Transverse colon (tissue), 4 donors: ENCODE data around the gene GDPD2. TPM values are rescaled to one million over a fixed set of nuclear protein-coding genes. Genes with fewer than 3 reads are reported as not detected.
A peak's percentile ranks its signal among the peaks of the same experiment; 100 is the strongest.

Experiments used
- DNase-seq: peaks from one replicate; pipeline ENCODE4 v3.0.0-alpha.2; 2019
- H3K27ac ChIP-seq, 4 donors: fragments of 200-600 bp; sonication (generic); 2 replicates each; pipeline ENCODE4 v1.5.1; 2016 to 2018; ENCODE audit warnings: inconsistent platforms in 4 of 4
- H3K27me3 ChIP-seq: fragments of 200-600 bp; sonication (generic); 2 replicates; pipeline ENCODE4 v1.5.1; 2017; ENCODE audit warnings: inconsistent platforms
- H3K36me3 ChIP-seq, 4 donors: fragments of 200-600 bp; sonication (generic); 2 replicates each; pipeline ENCODE4 v1.5.1; 2017 to 2019; ENCODE audit warnings: inconsistent platforms in 4 of 4
- H3K4me1 ChIP-seq, 4 donors: fragments of 200-600 bp; sonication (generic); 2 replicates each; pipeline ENCODE4 v1.5.1; 2017 to 2020; ENCODE audit warnings: inconsistent platforms in 4 of 4
- H3K4me3 ChIP-seq, 4 donors: fragments of 200-600 bp; sonication (generic); 1 replicate in 1 of 4; 2 replicates in 3 of 4; pipeline versions ENCODE4 v1.5.1 to v1.6.1; 2017 to 2019; ENCODE audit warnings: inconsistent platforms in 4 of 4
- H3K9me3 ChIP-seq, 2 donors: fragments of 200-600 bp; sonication (generic); 2 replicates each; pipeline ENCODE4 v1.5.1; 2017 to 2019; ENCODE audit warnings: inconsistent platforms in 2 of 2
- EP300 ChIP-seq: sonication (generic); formaldehyde crosslinking; IDR thresholded peaks from one replicate; pipeline ENCODE4 v1.6.1; 2017; ENCODE audit warnings: antibody characterized with exemption, low read depth
- POLR2A ChIP-seq: fragments of 450-650 bp; IDR thresholded peaks from one replicate; pipeline ENCODE4 v1.6.1; 2016; ENCODE audit warnings: antibody characterized with exemption, mild to moderate bottlenecking, moderate library complexity
- POLR2AphosphoS5 ChIP-seq, 3 donors: sonication (generic); formaldehyde crosslinking; IDR thresholded peaks; one replicate each; pipeline ENCODE4 v1.6.1; 2016; ENCODE audit warnings: antibody characterized with exemption in 3 of 3
- WGBS, 2 donors: methylation state at CpG; one replicate each; pipeline ENCODE4 v1.1.5; 2018; ENCODE audit warnings: low coverage in 1 of 2; 5-methylcytosine and 5-hydroxymethylcytosine counted together
- in situ Hi-C, 4 donors: fragments of 200-750 bp; cut with MboI; loops; one replicate each; pipeline versions ENCODE4 v1.15.0 to v1.15.1; 2017; ENCODE audit warnings: low sequenced_read_pairs in 3 of 4, low pct_ligation_motif_present in 1 of 4, low pct_unique_long_range_greater_than_20kb in 1 of 4
- intact Hi-C: fragments of 100-400 bp; cut with DNase I; formaldehyde crosslinking; loops from one replicate; pipeline ENCODE4 v1.15.1; 2023; ENCODE audit warnings: low total_unique reads
- total RNA-seq, 4 donors: library from RNA; depleted of rRNA; stranded (reverse); fragments of >200 nt; gene quantifications; one replicate each; pipeline ENCODE4 v1.1.0, GENCODE V29; 2016
- TF ChIP-seq, protein P1 (sequence below), 5 experiments: fragments of 200-600 bp in 3 of 5; fragments of 450-650 bp in 2 of 5; sonication (generic) in 3 of 5; IDR thresholded peaks; 1 replicate in 2 of 5; 2 replicates in 3 of 5; pipeline ENCODE4 v1.5.1; 2016 to 2017; ENCODE audit warnings: antibody characterized with exemption in 5 of 5, inconsistent platforms in 3 of 5, mild to moderate bottlenecking in 2 of 5, moderate library complexity in 1 of 5

Gene GDPD2
- total RNA-seq, 4 donors from 2014 or later: 1.6 to 68.1 (median 31.2) TPM

DNA sequence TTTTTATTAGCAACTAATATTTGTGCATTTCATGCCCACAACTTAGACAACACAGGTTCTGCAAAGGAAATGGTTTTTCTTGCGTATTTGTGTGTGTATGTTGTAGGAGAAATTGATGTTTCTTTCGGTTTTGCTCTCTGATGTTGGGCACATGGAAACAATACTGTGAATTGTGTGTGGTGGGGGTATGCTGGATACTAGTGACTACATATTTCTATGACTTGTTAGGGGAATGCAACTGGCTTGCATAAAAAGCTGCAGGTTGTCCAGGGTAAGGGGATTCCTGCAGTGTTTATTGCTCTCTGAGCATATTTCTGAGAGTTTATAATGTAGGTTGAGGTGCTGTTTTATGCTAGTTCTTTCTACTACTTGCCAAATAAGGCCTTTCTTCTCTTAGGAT, 33.1 kb downstream of the GDPD2 start:
- WGBS, 2 donors: 39% methylated on average over 2 of the region's 2 CpGs; no CpG with 5 or more reads in 1 of the 2 donors
- intact Hi-C loops: no loop called here
- in situ Hi-C loops: loop anchor here in 2 of 4 donors (10.0 kb wide), 1 partner anchor 99 kb away; no protein-coding TSS in a partner anchor

DNA sequence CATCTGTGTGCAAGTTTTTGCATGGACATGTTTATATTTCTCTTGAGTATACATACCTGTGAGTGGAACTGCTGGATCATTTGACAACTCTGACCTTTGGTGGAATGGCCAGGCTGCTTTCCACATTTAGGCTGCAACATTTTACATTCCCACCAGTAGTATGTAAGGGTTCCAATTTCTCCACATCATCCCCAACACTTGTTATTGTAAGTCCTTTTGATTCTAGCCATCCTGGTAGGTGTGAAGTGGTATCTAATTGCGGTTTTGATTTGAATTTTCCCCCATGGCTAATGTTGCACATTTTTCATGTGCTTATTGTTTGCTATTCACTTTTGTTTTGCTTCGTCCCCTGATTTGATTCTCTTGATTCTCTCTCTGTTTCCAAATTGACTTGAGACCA, 37.9 kb downstream of the GDPD2 start:
- no peak for DNase-seq
- Histone ChIP-seq H3K36me3 (no peaks in the 10 kb centered on the region), H3K9me3 (no peaks in the 10 kb centered on the region), H3K27me3 (no peaks in the 10 kb centered on the region), H3K4me1 (peaks cover 0 to 8% (median 0%) of the 10 kb centered on the region in 4 donors), H3K4me3 (no peak overlapping the region), H3K27ac (no peak overlapping the region)
- WGBS, 2 donors: 79% methylated on average over 2 of the region's 2 CpGs; no CpG with 5 or more reads in 1 of the 2 donors
- no peak for TF ChIP-seq POLR2A
- TF ChIP-seq EP300: no peak
- TF ChIP-seq, protein P1, sequence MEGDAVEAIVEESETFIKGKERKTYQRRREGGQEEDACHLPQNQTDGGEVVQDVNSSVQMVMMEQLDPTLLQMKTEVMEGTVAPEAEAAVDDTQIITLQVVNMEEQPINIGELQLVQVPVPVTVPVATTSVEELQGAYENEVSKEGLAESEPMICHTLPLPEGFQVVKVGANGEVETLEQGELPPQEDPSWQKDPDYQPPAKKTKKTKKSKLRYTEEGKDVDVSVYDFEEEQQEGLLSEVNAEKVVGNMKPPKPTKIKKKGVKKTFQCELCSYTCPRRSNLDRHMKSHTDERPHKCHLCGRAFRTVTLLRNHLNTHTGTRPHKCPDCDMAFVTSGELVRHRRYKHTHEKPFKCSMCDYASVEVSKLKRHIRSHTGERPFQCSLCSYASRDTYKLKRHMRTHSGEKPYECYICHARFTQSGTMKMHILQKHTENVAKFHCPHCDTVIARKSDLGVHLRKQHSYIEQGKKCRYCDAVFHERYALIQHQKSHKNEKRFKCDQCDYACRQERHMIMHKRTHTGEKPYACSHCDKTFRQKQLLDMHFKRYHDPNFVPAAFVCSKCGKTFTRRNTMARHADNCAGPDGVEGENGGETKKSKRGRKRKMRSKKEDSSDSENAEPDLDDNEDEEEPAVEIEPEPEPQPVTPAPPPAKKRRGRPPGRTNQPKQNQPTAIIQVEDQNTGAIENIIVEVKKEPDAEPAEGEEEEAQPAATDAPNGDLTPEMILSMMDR (IDR thresholded peaks at IDR 0.05): no peak
- no peak for TF ChIP-seq POLR2AphosphoS5 (IDR thresholded peaks at IDR 0.05)
- in situ Hi-C loops: no loop called here
- intact Hi-C loops: no loop called here

More for the DNA sequence above, 33.1 kb downstream of the GDPD2 start:
- H3K27ac ChIP-seq: peak overlapping the region; percentile 87 to 97 (median 94)
- no peak for DNase-seq
- peaks cover 0 to 28% (median 3%) of the 10 kb centered on the region in 4 donors for H3K4me1 ChIP-seq
- TF ChIP-seq, protein P1 (IDR thresholded peaks at IDR 0.05): no peak
- no peak for TF ChIP-seq EP300
- no peak for TF ChIP-seq POLR2A
- TF ChIP-seq POLR2AphosphoS5 (IDR thresholded peaks at IDR 0.05): no peak
- H3K36me3 ChIP-seq: no peaks in the 10 kb centered on the region
- H3K9me3 ChIP-seq: no peaks in the 10 kb centered on the region
- no peaks in the 10 kb centered on the region for H3K27me3 ChIP-seq
- peak overlapping the region in 3 of 4 donors; percentile 47 to 85 (median 68) for H3K4me3 ChIP-seq

DNA sequence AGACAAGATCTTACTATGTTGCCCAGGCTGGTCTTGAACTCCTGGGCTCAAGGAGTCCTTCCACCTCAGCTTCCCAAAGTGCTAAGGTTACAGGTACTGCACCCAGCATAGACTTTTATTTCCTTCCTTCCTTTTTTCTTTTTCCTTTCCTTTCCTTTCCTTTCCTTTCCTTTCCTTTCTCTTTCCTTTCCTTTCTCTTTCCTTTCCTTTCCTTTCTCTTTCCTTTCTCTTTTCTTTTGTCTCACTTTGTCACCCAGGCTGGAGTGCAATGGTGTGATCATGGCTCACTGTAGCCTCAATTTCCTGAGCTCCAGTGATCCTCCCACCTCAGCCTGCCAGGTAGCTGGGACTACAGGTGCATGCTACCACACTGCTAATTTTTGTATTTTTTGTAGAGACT, 40.9 kb downstream of the GDPD2 start:
- Histone ChIP-seq H3K9me3 (no peaks in the 10 kb centered on the region), H3K36me3 (no peaks in the 10 kb centered on the region), H3K27me3 (no peaks in the 10 kb centered on the region), H3K4me1 (no peaks in the 10 kb centered on the region), H3K4me3 (no peak overlapping the region), H3K27ac (no peak overlapping the region)
- intact Hi-C loops (no loop called here), in situ Hi-C loops (no loop called here)
- DNase-seq: no peak
- TF ChIP-seq EP300: no peak
- no peak for TF ChIP-seq POLR2A
- TF ChIP-seq POLR2AphosphoS5 (IDR thresholded peaks at IDR 0.05): no peak
- TF ChIP-seq, protein P1 (IDR thresholded peaks at IDR 0.05): no peak

DNA sequence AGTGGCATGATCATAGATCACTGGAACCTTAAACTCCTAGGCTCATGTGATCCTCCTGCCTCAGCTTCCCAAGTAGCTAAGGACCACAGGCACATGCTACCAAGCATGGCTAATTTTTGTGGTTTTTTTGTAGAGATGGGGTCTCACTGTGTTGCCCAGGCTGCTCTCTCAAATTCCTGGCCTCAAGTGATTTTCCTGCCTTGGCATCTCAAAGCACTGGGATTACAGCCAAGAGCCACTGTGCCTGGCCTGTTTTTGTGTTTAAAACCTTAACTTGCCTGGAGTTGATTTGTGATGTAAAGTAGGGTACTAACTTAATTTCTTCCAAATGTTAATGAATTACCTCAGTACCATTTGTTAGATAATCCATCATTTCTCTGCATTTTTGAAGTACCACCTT, 43.9 kb downstream of the GDPD2 start:
- Histone ChIP-seq H3K4me3 (no peak overlapping the region), H3K9me3 (no peaks in the 10 kb centered on the region), H3K4me1 (no peaks in the 10 kb centered on the region), H3K27ac (no peak overlapping the region), H3K27me3 (no peaks in the 10 kb centered on the region), H3K36me3 (no peaks in the 10 kb centered on the region)
- in situ Hi-C loops (no loop called here), intact Hi-C loops (no loop called here)
- no peak for DNase-seq
- TF ChIP-seq EP300 (no peak), POLR2A (no peak), POLR2AphosphoS5 (IDR thresholded peaks at IDR 0.05) (no peak)
- TF ChIP-seq, protein P1 (IDR thresholded peaks at IDR 0.05): no peak
